Smooth muscle cell (in vitro differentiated cells): ENCODE measurements around the gene TOP1. TPM values are rescaled to one million over a fixed set of nuclear protein-coding genes. Genes with fewer than 3 reads are reported as not detected.

Experiments
- DNase-seq: peaks from one replicate; lab custom pipeline; 2025; ENCODE audit not compliant: unreplicated experiment; lab: John Stamatoyannopoulos, UW
- H2AFZ ChIP-seq: fragments of 200-600 bp; sonication (generic); 2 replicates; pipeline ENCODE4 v1.6.0; 2016; ENCODE audit warnings: antibody characterized with exemption, low read depth, mild to moderate bottlenecking
- H3F3A ChIP-seq: fragments of 200-600 bp; sonication (generic); 2 replicates; pipeline ENCODE4 v1.6.0; 2017; ENCODE audit warnings: antibody characterized with exemption, low read depth
- H3K27ac ChIP-seq: fragments of 200-600 bp; sonication (generic); 2 replicates; pipeline ENCODE4 v1.5.1; 2016; ENCODE audit warnings: low read depth, mild to moderate bottlenecking
- H3K27me3 ChIP-seq: fragments of 200-600 bp; sonication (generic); 2 replicates; pipeline ENCODE4 v1.6.1; 2016; ENCODE audit warnings: low read depth, mild to moderate bottlenecking
- H3K36me3 ChIP-seq: fragments of 200-600 bp; sonication (generic); 2 replicates; pipeline ENCODE4 v1.5.1; 2016; ENCODE audit warnings: low read depth
- H3K4me1 ChIP-seq: fragments of 200-600 bp; sonication (generic); 2 replicates; pipeline ENCODE4 v1.5.1; 2016; ENCODE audit warnings: low read depth
- H3K4me2 ChIP-seq: fragments of 200-600 bp; sonication (generic); 2 replicates; pipeline ENCODE4 v1.6.0; 2016; ENCODE audit warnings: mild to moderate bottlenecking
- H3K4me3 ChIP-seq: fragments of 200-600 bp; sonication (generic); 2 replicates; pipeline ENCODE4 v1.5.1; 2016; ENCODE audit warnings: mild to moderate bottlenecking
- H3K79me2 ChIP-seq: fragments of 200-600 bp; sonication (generic); 2 replicates; pipeline ENCODE4 v1.6.0; 2016; ENCODE audit warnings: low read depth, mild to moderate bottlenecking
- H3K9ac ChIP-seq: fragments of 200-600 bp; sonication (generic); 2 replicates; pipeline ENCODE4 v1.6.0; 2016; ENCODE audit warnings: low read depth
- H3K9me3 ChIP-seq: fragments of 200-600 bp; sonication (generic); replicated peaks from 2 replicates; pipeline ENCODE4 v1.5.1; 2016; ENCODE audit warnings: low read depth
- H4K20me1 ChIP-seq: fragments of 200-600 bp; sonication (generic); 2 replicates; pipeline ENCODE4 v1.6.0; 2016; ENCODE audit warnings: low read depth
- WGBS: methylation state at CpG from one replicate; pipeline ENCODE4 v1.1.7; 2016; ENCODE audit warnings: low lambda C conversion rate; 5-methylcytosine and 5-hydroxymethylcytosine counted together
- polyA plus RNA-seq: library from polyadenylated mRNA; unstranded; fragments of >200 nt; fragmentation: Nextera tagmentation; extraction: Ambion mirVana; gene quantifications from 2 replicates; pipeline ENCODE4 v1.2.1, GENCODE V29; 2016
- total RNA-seq: library from RNA; depleted of rRNA; stranded (reverse); fragments of >200 nt; gene quantifications from 2 replicates; pipeline ENCODE4 v1.2.3, GENCODE V29; 2014
- TF ChIP-seq, protein P1 (sequence below): fragments of 200-600 bp; sonication (generic); IDR thresholded peaks from 2 replicates; pipeline ENCODE4 v1.5.1; 2017; ENCODE audit warnings: borderline replicate concordance, mild to moderate bottlenecking, antibody characterized with exemption; ENCODE audit not compliant: insufficient read depth, poor library complexity, severe bottlenecking

Gene TOP1
- total and polyA plus RNA-seq, 2 experiments from 2014 or later = 17.0 to 28.6 TPM

DNA sequence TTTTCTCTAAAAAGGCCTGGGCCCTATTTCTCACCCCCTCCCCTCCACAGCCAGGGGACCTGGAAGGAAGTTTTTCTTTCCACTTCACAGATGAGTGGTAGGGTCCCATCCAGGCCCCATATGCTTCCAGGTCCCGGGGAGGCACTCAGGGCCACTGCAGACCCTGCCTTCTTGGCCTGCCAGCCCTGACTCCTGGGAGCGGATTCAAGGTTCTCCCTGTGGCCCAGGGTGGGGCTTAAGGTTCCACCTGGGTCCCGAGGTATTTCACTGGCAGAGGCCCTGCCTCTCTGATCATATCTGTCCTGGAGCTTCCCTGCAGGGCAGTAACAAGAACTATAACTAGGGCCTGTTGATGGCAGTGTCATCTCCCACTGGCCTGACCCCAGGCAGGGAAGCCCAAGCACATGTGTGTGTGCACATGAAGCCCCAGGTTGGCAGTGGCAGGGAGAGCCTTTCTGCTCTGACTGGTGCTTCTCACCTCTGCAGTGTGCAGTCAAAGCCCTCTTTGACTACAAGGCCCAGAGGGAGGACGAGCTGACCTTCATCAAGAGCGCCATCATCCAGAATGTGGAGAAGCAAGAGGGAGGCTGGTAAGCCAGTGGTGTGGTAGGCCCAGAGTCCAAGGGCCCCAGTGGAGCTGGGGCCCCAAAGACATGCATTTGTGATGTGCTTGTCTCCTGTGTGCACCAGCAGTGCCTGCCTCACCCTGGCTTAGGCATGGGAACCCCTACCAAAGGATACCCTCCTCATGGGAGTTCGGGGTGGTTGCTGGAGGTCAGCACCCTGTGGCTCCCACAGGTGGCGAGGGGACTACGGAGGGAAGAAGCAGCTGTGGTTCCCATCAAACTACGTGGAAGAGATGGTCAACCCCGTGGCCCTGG lies 139.9 kb downstream of the TOP1 start:
- no peak overlapping the region for H2AFZ ChIP-seq
- no peaks in the 10 kb centered on the region for H3K9me3 ChIP-seq
- 96% methylated on average over 10 of the region's 10 CpGs for WGBS
- no peak overlapping the region for H3K9ac ChIP-seq
- H4K20me1 ChIP-seq = peaks cover 22% of the 10 kb centered on the region
- H3K27me3 ChIP-seq = no peaks in the 10 kb centered on the region
- no peak for DNase-seq
- no peak overlapping the region for H3K27ac ChIP-seq
- H3K36me3 ChIP-seq = no peaks in the 10 kb centered on the region
- no peak overlapping the region for H3K4me2 ChIP-seq
- TF ChIP-seq, protein P1, sequence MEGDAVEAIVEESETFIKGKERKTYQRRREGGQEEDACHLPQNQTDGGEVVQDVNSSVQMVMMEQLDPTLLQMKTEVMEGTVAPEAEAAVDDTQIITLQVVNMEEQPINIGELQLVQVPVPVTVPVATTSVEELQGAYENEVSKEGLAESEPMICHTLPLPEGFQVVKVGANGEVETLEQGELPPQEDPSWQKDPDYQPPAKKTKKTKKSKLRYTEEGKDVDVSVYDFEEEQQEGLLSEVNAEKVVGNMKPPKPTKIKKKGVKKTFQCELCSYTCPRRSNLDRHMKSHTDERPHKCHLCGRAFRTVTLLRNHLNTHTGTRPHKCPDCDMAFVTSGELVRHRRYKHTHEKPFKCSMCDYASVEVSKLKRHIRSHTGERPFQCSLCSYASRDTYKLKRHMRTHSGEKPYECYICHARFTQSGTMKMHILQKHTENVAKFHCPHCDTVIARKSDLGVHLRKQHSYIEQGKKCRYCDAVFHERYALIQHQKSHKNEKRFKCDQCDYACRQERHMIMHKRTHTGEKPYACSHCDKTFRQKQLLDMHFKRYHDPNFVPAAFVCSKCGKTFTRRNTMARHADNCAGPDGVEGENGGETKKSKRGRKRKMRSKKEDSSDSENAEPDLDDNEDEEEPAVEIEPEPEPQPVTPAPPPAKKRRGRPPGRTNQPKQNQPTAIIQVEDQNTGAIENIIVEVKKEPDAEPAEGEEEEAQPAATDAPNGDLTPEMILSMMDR = no peak
- no peaks in the 10 kb centered on the region for H3K4me1 ChIP-seq
- H3F3A ChIP-seq = peaks cover 10% of the 10 kb centered on the region
- no peak overlapping the region for H3K4me3 ChIP-seq
- H3K79me2 ChIP-seq = no peaks in the 10 kb centered on the region

DNA sequence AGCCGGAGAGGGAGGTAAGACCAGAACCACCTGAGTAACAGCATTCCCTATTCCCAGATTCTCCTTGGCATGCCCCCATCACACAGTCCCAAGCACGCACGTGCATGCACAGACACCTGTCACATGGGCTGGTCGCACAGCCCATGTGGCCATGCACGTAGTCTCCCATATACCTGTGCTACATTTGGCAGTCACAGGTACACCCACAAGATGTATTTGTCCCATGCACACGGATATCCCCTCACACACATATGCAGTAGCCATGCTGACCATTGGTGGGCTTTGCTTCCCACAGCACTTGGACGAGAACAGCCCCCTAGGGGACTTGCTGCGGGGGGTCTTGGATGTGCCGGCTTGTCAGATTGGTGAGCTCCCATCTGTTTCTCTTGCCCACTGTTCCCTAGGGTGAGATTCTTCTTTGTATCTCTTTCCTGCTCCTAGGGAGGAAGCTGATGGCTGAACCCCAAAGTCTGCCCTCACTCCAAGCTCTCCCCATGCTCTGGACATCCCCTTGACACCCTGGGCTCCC lies 140.6 kb downstream of the TOP1 start:
- Histone ChIP-seq H3K36me3 (no peaks in the 10 kb centered on the region), H3K27ac (no peak overlapping the region), H3K9me3 (no peaks in the 10 kb centered on the region), H3K9ac (no peak overlapping the region), H3K4me1 (peaks cover 1% of the 10 kb centered on the region), H3K4me3 (no peak overlapping the region), H3F3A (peaks cover 10% of the 10 kb centered on the region), H3K79me2 (no peaks in the 10 kb centered on the region), H4K20me1 (peaks cover 22% of the 10 kb centered on the region), H3K27me3 (no peaks in the 10 kb centered on the region), H2AFZ (no peak overlapping the region), H3K4me2 (no peak overlapping the region)
- whole genome bisulfite sequencing = 95% methylated on average over 9 of the region's 9 CpGs
- DNase-seq = no peak
- TF ChIP-seq, protein P1 = no peak

DNA sequence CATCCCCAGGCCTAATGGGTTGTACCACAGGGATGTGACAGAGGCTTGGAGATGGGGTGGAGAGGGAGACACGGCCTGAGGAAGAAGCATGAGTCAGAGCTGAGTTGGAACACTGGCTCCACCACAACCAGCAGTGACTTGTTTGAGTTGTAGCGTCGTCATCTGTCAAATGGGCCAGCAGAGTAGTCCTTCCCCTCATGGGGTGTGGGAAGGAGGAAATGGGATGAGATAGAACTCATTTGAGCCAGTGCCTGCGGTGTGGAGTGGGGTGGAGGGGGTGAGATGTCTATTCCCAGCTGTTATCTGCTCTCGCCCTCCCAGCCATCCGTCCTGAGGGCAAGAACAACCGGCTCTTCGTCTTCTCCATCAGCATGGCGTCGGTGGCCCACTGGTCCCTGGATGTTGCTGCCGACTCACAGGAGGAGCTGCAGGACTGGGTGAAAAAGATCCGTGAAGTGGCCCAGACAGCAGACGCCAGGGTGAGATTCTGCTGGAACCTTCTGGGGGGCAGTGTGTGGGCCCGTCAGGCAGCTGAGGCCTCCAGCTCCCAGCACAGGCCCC lies 141.2 kb downstream of the TOP1 start:
- WGBS = 89% methylated on average over 14 of the region's 14 CpGs
- DNase-seq = no peak
- no peak overlapping the region for H3K4me3 ChIP-seq
- TF ChIP-seq, protein P1 = no peak
- peaks cover 8% of the 10 kb centered on the region for H3K4me1 ChIP-seq
- no peak overlapping the region for H3K27ac ChIP-seq
- H4K20me1 ChIP-seq = peaks cover 22% of the 10 kb centered on the region
- peaks cover 10% of the 10 kb centered on the region for H3F3A ChIP-seq
- no peaks in the 10 kb centered on the region for H3K9me3 ChIP-seq
- no peaks in the 10 kb centered on the region for H3K79me2 ChIP-seq
- H3K36me3 ChIP-seq = no peaks in the 10 kb centered on the region
- H2AFZ ChIP-seq = no peak overlapping the region
- no peaks in the 10 kb centered on the region for H3K27me3 ChIP-seq
- no peak overlapping the region for H3K9ac ChIP-seq
- no peak overlapping the region for H3K4me2 ChIP-seq
